Naive B cell (primary cell): ENCODE results near the gene ZNRF1. TPM values are rescaled to one million over a fixed set of nuclear protein-coding genes. Genes with fewer than 3 reads are reported as not detected.
"Not testable (repeated sequence)": the region's sequence is repeated elsewhere in the genome, so short reads cannot be mapped to it uniquely, and the experiment has no call there.

Experiments
- ATAC-seq, 2 donors: fragments of 150-1000 bp; cut with Tn5 transposase; 2 replicates each; pipeline ENCODE4 v1.10.0; 2021; ENCODE audit warnings: low read depth in 2 of 2, mild to moderate bottlenecking in 2 of 2, moderate library complexity in 2 of 2
- DNase-seq: peaks from one replicate; pipeline ENCODE4 v3.0.0; 2022
- H3K27ac Mint-ChIP-seq, 6 donors: one replicate each; pipeline ENCODE4 v1.8.0; 2020 to 2022; ENCODE audit warnings: mild to moderate bottlenecking in 6 of 6, mixed read lengths in 6 of 6, moderate library complexity in 5 of 6, inconsistent platforms in 2 of 6
- H3K27me3 Mint-ChIP-seq, 3 donors: one replicate each; pipeline ENCODE4 v1.8.0; 2021 to 2022; ENCODE audit warnings: mixed read lengths in 3 of 3, mild to moderate bottlenecking in 1 of 3
- H3K36me3 Mint-ChIP-seq, 2 donors: one replicate each; pipeline ENCODE4 v1.8.0; 2020 to 2022; ENCODE audit warnings: mixed read lengths in 2 of 2, inconsistent platforms in 1 of 2, mild to moderate bottlenecking in 1 of 2
- H3K4me1 Mint-ChIP-seq, 3 donors: one replicate each; pipeline ENCODE4 v1.8.0; 2020 to 2022; ENCODE audit warnings: mixed read lengths in 3 of 3, inconsistent platforms in 1 of 3, mild to moderate bottlenecking in 1 of 3, moderate library complexity in 1 of 3
- H3K4me3 Mint-ChIP-seq, 8 donors: one replicate each; pipeline ENCODE4 v1.8.0; 2020 to 2022; ENCODE audit warnings: mild to moderate bottlenecking in 8 of 8, mixed read lengths in 8 of 8, moderate library complexity in 8 of 8, inconsistent platforms in 2 of 8
- H3K9me3 Mint-ChIP-seq, 7 donors: one replicate each; pipeline ENCODE4 v1.8.0; 2020 to 2022; ENCODE audit warnings: mixed read lengths in 7 of 7, mild to moderate bottlenecking in 5 of 7, inconsistent platforms in 2 of 7, moderate library complexity in 1 of 7
- polyA plus RNA-seq, 6 donors: library from polyadenylated mRNA; unstranded; fragments of 300-500 nt; fragmentation: Illumina TruSeq; gene quantifications; one replicate each; pipeline ENCODE4 v1.2.3, GENCODE V29; 2021; ENCODE audit warnings: low read depth in 6 of 6

ZNRF1 gene
- polyA plus RNA-seq, 6 donors from 2014 or later = 1.1 TPM; not detected in 5

DNA sequence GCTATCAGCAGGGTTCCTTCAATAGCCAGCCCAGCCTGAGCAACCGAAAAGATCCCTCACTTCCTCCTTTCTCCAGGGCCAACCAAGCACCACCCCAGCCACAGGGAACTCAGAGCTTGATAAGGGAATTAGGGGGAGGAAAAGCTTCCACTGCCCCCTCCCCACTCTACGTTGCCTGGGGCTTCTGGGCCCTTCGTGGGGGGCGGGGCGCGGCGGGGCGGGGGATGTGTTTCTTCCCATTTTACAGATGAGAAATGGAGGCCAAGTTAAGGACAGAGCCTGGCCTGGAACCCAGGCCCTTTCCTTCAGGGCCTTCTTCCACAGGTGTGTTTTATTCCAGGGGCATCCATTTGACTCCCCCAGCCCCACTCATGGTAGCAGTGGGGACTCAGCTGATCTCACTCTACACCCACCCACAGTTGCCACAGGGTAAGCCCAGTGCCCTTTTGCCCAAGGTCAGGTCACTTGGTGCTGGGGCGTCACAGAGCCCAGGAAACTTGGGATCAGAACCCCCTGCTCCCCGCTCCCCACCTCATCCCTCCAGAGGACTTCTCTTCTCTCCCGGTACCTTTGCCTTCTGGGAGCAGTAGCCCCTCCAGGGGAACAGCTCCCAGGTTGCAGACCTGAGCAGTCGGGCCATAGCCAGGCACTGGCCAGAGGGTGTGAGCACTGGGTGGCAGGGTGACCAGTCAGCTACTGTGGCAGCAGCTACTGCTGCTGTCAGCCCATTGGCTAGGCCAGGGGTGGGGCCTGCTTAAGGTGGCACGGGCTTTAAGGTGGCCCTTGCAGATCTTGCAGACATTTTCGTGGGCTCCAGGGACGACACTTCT is 117.5 kb downstream of the ZNRF1 start, which contains the start of gene LDHD:
TSS of gene LDHD (minus strand) at position 700 of the 830 bp plus-strand sequence. CDS start at position 640, 60 bp downstream.
- ATAC-seq (no peak), DNase-seq (no peak)
- Mint-ChIP-seq H3K27me3 (peaks cover 17 to 28% (median 22%) of the 10 kb centered on the region in 3 donors), H3K36me3 (no peaks in the 10 kb centered on the region), H3K27ac (no peak within 1 kb of the TSS), H3K4me3 (peak within 1 kb of the TSS in 1 of 8 donors; percentile 52), H3K4me1 (peaks cover 0 to 11% (median 6%) of the 10 kb centered on the region in 3 donors), H3K9me3 (peaks cover 0 to 5% (median 3%) of the 10 kb centered on the region in 7 donors)

DNA sequence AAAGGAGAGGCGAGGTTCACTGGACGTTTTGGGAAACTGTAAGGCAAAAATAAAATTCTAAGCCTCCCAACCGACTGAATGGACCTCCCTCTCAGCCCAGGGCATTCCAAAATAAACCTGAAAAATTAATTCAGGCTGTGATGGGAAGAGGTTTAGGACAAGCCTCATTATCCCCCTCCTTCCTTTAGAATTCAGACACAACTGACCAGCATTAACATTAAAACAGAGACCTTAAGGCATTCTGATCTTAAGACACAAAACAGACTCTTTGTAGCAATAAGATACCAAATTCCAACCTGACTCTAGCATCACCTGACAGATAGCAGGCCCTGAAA is 118.1 kb downstream of the ZNRF1 start:
- H3K9me3 Mint-ChIP-seq = peaks cover 0 to 9% (median 6%) of the 10 kb centered on the region in 7 donors
- peaks cover 0 to 6% (median under 1%) of the 10 kb centered on the region in 3 donors for H3K4me1 Mint-ChIP-seq
- DNase-seq = no peak
- no peak for ATAC-seq
- H3K36me3 Mint-ChIP-seq = peaks cover 0 to under 1% of the 10 kb centered on the region in 2 donors
- H3K4me3 Mint-ChIP-seq = no peak overlapping the region
- no peak overlapping the region for H3K27ac Mint-ChIP-seq
- peaks cover 14 to 23% (median 16%) of the 10 kb centered on the region in 3 donors for H3K27me3 Mint-ChIP-seq

DNA sequence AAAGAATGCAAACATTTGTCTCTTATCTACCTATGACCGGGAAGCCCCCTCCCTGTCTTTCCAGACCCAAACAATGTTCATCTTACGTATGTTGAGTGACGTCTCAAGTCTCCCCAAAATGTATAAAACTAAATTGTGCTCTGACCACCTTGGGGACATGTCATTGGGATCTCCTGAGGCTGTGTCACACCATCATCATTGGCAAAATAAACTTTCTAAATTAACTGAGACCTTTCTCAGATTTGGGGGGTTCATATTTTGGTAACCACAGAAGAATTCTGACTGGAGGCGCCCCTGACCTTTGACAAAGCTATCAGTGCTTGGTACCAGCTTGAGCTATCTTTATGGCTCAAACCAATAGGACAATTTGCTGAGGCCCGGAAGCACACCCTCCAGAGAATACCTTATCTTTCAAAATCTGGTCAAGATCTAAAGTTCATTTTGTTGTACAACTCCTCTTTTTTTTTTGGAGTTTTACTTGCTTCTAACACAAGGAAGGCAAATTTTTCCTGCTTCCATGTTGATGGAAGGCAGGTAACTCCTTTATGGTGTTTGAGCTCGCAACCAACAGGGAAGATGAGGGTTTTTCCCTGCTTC is 120.2 kb downstream of the ZNRF1 start:
- ATAC-seq (no peak), DNase-seq (no peak)
- Mint-ChIP-seq H3K9me3 (peaks cover 5 to 16% (median 13%) of the 10 kb centered on the region in 7 donors), H3K36me3 (peaks cover 0 to 6% of the 10 kb centered on the region in 2 donors), H3K4me3 (no peak overlapping the region), H3K27ac (peak overlapping the region in 1 of 6 donors; percentile 71), H3K27me3 (peaks cover 0 to 10% (median 1%) of the 10 kb centered on the region in 3 donors), H3K4me1 (no peaks in the 10 kb centered on the region)

DNA sequence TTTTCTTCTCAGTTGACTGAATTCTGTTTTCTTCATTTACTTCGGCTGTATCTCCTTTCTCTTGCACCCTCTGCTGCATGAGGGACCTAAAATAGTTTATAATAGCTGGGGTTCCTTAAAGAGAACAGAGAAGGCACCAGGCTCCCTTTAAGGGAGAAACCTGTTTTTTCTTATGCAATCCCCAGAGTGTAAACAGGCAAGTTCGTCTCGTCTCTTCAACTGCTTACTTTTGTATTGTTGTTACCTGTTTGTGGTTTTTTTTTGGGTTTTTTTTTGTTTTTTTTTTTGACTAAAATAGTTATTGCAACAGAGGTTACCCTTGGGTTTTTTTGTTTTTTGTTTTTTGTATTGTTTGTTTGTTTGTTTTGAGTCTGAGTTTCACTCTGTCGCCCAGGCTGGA is 121.4 kb downstream of the ZNRF1 start:
- DNase-seq (no peak), ATAC-seq (no peak)
- no peak overlapping the region for H3K4me3 Mint-ChIP-seq
- no peaks in the 10 kb centered on the region for H3K4me1 Mint-ChIP-seq
- H3K27me3 Mint-ChIP-seq = peaks cover 0 to 10% (median 0%) of the 10 kb centered on the region in 3 donors
- H3K9me3 Mint-ChIP-seq = peaks cover 5 to 16% (median 13%) of the 10 kb centered on the region in 7 donors
- no peak overlapping the region for H3K27ac Mint-ChIP-seq
- peaks cover 0 to 6% of the 10 kb centered on the region in 2 donors for H3K36me3 Mint-ChIP-seq

DNA sequence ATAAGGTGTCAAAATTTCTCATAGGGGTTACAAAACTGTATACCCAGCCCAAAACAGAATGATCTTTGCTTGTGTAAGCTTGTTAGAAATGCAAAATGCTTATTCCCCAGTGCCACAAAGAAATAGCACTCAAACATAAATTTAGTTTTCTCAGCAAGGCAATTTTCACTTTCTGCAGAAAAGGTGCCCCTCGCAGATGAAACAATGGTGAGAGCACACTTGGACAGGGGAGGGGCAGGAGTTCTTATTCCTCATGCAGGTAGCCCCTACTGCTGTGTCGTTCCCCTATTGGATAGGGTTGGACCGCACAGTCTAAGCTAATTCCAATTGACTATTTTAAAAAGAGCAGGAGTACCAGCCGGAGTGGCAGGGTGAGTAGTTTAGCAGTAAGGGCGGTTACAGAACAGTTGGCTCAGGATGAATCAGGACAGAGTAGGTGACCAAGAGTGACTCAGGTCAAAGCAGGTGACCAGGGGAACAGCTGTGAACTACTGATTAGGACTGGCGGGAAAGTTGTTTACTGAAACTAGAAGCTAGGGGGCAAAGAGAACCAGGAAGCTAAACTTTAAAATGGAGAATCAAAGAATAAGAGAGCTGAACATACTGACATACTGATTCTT is 123.2 kb downstream of the ZNRF1 start:
- Mint-ChIP-seq H3K36me3 (peaks cover 0 to 6% of the 10 kb centered on the region in 2 donors), H3K9me3 (peaks cover 5 to 21% (median 17%) of the 10 kb centered on the region in 7 donors), H3K27me3 (peaks cover 0 to 4% (median 0%) of the 10 kb centered on the region in 3 donors), H3K4me3 (no peak overlapping the region), H3K4me1 (no peaks in the 10 kb centered on the region), H3K27ac (no peak overlapping the region)
- ATAC-seq (no peak), DNase-seq (no peak)

DNA sequence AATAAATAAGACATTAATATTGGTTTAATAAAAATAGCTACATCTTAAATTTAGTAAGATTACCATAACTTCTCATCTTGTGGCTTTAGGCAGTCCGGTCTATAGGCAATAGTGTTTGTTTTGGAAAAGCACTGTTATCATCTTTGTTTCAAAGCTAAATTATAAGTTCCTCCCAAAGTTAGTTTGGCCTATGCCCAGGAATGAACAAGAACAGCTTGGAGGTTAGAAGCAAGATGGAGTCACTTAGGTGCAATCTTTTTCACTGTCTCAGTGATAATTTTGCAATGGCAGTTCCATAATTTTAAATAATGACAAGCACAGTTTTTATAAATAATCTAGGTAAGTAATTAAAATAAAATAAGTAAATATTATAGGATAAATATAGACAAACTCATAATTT is 123.8 kb downstream of the ZNRF1 start:
- no peaks in the 10 kb centered on the region for H3K4me1 Mint-ChIP-seq
- no peak for DNase-seq
- peaks cover 0 to 6% of the 10 kb centered on the region in 2 donors for H3K36me3 Mint-ChIP-seq
- no peak overlapping the region for H3K4me3 Mint-ChIP-seq
- H3K27me3 Mint-ChIP-seq = peaks cover 0 to 4% (median 0%) of the 10 kb centered on the region in 3 donors
- ATAC-seq = no peak
- H3K27ac Mint-ChIP-seq = no peak overlapping the region
- peaks cover 5 to 27% (median 22%) of the 10 kb centered on the region in 7 donors for H3K9me3 Mint-ChIP-seq

DNA sequence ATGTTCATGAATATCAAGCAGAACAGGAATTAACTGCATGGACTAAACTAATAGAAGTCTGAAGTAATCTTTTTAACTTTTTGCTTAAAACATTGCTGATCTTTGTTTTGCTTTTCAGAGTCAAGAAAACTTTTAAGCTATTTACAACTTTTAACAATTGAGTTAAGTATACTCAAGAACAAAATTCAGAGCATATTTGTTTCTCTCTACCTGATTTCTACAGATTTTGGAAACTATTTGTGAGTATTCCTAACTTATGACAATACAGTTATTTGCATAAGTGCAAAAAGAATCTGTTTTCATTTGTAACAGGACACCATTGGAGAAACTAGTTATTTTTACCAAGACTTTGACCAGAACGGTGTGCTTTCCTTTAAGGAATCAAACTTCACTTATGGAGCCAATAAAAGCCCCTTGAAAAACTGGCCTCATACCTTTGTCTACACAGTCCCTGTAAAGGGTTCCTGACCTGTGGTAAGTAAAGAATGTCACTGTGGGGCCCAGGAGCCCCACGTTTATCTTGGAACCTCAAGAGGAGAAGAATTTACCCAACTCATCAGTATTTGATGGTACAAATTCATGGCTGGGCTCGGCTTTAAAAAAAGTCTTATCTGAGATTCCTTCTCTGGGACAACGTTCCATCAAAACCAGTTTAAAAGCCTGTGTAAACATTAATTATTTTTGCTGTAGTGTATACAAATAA is 129.0 kb downstream of the ZNRF1 start:
- H3K4me3 Mint-ChIP-seq = no peak overlapping the region
- peaks cover 10 to 20% (median 13%) of the 10 kb centered on the region in 3 donors for H3K27me3 Mint-ChIP-seq
- H3K4me1 Mint-ChIP-seq = no peaks in the 10 kb centered on the region
- H3K36me3 Mint-ChIP-seq = peaks cover 0 to 8% of the 10 kb centered on the region in 2 donors
- H3K9me3 Mint-ChIP-seq = peaks cover 0 to 25% (median 15%) of the 10 kb centered on the region in 7 donors
- no peak for DNase-seq
- no peak for ATAC-seq
- H3K27ac Mint-ChIP-seq = no peak overlapping the region

DNA sequence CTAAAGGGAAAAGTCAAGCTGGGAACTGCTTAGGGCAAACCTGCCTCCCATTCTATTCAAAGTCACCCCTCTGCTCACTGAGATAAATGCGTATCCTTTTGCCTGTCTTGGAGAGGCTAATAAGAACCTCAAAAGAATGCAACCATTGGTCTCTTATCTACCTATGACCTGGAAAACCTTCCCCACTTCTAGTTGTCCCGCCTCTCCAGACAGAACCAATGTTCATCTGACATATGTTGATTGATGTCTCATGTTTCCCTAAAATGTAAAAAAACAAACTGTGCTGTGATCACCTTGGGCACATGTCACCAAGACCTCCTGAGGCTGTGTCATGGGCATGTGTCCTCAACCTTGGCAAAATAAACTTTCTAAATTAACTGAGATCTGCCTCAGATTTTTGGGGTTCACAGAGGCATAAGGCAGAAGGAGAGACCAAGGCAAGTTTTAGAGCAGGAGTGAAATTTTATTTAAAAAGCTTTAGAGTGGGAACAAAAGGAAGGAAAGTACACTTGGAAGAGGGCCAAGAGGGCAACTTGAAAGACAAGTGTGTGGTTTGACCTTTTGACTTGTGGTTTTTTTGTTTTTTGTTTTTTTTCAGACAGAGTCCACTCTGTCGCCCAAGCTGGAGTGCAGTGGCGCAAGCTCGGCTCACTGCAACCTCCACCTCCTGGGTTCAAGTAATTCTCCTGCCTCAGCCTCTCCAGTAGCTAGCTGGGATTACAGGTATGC is 130.8 kb downstream of the ZNRF1 start:
- H3K4me3 Mint-ChIP-seq, H3K36me3 Mint-ChIP-seq, H3K4me1 Mint-ChIP-seq, H3K27ac Mint-ChIP-seq, ATAC-seq, DNase-seq: not testable (repeated sequence)
- Mint-ChIP-seq H3K9me3 (peaks cover 0 to 25% (median 15%) of the 10 kb centered on the region in 7 donors), H3K27me3 (peaks cover 10 to 20% (median 13%) of the 10 kb centered on the region in 3 donors)

DNA sequence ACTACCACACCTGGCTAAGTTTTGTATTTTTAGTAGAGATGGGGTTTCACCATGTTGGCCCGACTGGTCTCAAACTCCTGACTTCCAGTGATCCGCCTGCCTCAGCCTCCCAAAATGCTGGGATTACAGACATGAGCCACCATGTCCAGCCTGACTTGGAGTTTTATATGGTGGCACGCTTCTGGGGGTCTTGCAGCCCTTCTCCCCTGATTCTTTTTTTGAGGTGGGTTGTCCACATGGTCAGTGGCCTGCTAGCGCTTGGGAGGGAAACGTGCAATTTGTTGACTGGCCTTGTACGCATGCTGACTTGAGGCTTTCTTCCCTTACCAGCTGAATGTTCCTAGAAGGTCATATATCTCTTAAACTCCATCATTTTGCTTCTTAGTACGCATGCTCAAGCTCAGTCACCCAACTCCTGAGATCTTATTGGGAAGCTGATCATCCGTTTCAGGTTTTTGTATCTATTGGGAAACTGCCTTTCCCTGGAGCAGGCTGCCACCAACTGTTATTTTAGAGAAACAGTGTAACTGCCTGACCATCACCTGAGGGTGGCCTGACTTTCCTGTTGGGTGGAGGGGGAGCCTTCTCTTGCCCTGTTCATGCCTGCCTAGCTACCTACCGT is 131.4 kb downstream of the ZNRF1 start:
- DNase-seq (no peak), ATAC-seq (no peak)
- no peak overlapping the region for H3K4me3 Mint-ChIP-seq
- H3K9me3 Mint-ChIP-seq = peaks cover 0 to 25% (median 15%) of the 10 kb centered on the region in 7 donors
- no peaks in the 10 kb centered on the region for H3K4me1 Mint-ChIP-seq
- H3K27ac Mint-ChIP-seq = peak overlapping the region in 1 of 6 donors; percentile 47
- peaks cover 0 to 8% of the 10 kb centered on the region in 2 donors for H3K36me3 Mint-ChIP-seq
- H3K27me3 Mint-ChIP-seq = peaks cover 10 to 20% (median 14%) of the 10 kb centered on the region in 3 donors

DNA sequence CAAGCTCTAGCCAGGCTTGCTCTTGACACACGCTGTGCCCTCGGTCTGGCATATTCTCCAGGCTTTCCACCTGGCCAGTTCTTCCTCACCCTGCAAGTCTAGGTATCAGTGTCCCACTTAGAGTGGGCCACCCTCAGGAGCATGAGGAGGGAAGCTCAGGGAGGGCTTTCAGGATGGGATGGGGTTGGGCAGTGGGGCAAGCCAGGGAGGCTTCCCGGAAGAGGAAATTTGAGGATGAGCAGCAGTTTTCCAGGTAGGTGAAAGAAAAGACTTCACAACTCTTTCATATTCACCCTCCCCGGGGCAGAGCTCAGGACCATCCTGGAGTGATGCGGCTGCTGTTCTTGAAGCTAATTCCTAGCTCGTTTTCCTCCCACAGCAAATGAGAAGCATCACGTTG is 132.3 kb downstream of the ZNRF1 start:
- ATAC-seq (no peak), DNase-seq (no peak)
- Mint-ChIP-seq H3K27ac (peak overlapping the region in 1 of 6 donors; percentile 64), H3K36me3 (peaks cover 0 to 8% of the 10 kb centered on the region in 2 donors), H3K4me3 (no peak overlapping the region), H3K9me3 (peaks cover 0 to 25% (median 15%) of the 10 kb centered on the region in 7 donors), H3K4me1 (no peaks in the 10 kb centered on the region), H3K27me3 (peaks cover 10 to 20% (median 17%) of the 10 kb centered on the region in 3 donors)

DNA sequence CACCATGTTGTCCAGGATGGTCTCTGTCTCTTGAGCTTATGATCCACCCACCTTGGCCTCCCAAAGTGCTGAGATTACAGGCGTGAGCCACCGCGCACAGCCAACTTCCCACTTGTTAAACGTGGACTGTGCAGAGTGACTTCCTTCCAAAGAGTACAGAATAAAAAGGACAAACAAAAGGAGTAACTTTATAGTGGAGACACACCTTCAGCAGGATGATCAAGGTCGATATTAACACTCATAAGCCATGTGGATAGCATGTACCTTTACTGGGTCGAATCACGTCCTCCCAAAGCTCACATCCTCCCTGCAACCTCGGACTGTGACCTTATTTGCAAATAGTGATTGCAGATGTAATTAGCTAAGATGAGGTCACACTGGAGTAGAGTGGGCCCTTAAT is 139.4 kb downstream of the ZNRF1 start:
- DNase-seq (no peak), ATAC-seq (peak in 1 of 2 donors; percentile 11)
- H3K27ac Mint-ChIP-seq = no peak overlapping the region
- H3K36me3 Mint-ChIP-seq = no peaks in the 10 kb centered on the region
- peaks cover 5 to 9% (median 6%) of the 10 kb centered on the region in 3 donors for H3K4me1 Mint-ChIP-seq
- H3K4me3 Mint-ChIP-seq = peak overlapping the region in 2 of 8 donors; percentile 42 to 63
- peaks cover 14 to 25% (median 20%) of the 10 kb centered on the region in 3 donors for H3K27me3 Mint-ChIP-seq
- H3K9me3 Mint-ChIP-seq = peaks cover 0 to 5% (median 0%) of the 10 kb centered on the region in 7 donors

DNA sequence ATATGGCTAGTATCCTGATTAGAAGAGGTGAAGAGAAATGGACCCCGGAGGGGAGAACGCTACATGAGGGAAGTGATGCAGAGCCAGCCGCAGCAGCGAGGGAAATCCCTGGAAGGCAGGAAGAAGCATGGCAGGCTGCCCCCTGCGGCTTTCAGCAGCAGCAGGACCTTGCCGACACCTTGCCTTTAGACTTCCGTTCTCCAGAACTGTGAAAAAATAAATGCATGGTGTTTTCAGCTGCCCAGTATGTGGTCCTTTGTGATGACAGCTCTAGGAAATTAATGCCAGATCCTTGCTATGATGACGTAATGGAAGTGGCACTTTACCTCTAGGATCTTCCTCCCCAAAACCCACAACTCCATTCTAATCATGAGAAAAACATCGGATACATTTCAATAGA is 139.8 kb downstream of the ZNRF1 start:
- peaks cover 0 to 5% (median 0%) of the 10 kb centered on the region in 7 donors for H3K9me3 Mint-ChIP-seq
- no peak overlapping the region for H3K27ac Mint-ChIP-seq
- H3K4me3 Mint-ChIP-seq = peak overlapping the region in 2 of 8 donors; percentile 42 to 63
- ATAC-seq (peak; percentile 46 to 56), DNase-seq (no peak)
- H3K36me3 Mint-ChIP-seq = no peaks in the 10 kb centered on the region
- H3K27me3 Mint-ChIP-seq = peaks cover 14 to 25% (median 20%) of the 10 kb centered on the region in 3 donors
- H3K4me1 Mint-ChIP-seq = peaks cover 5 to 9% (median 6%) of the 10 kb centered on the region in 3 donors
